Neural cell (in vitro differentiated cells): ENCODE data around the gene TUG1. TPM values are rescaled to one million over a fixed set of nuclear protein-coding genes. Genes with fewer than 3 reads are reported as not detected.

Experiments
- H2AFZ ChIP-seq: fragments of 200-600, 300-800 bp; sonication (generic), shearing (Covaris generic); 2 replicates; pipeline ENCODE4 v1.6.0; 2014; ENCODE audit warnings: low read depth, mild to moderate bottlenecking, antibody characterized with exemption, low read length, moderate library complexity
- H3F3A ChIP-seq: fragments of 200-600 bp; shearing (Covaris generic); 2 replicates; pipeline ENCODE4 v1.6.1; 2016; ENCODE audit warnings: mild to moderate bottlenecking, moderate library complexity, mixed read lengths, antibody characterized with exemption, low read length; ENCODE audit not compliant: insufficient read depth, poor library complexity, severe bottlenecking
- H3K27ac ChIP-seq: fragments of 200-600, 300-800 bp; sonication (generic), shearing (Covaris generic); 2 replicates; pipeline ENCODE4 v1.5.1; 2014; ENCODE audit warnings: mild to moderate bottlenecking, low read length, moderate library complexity
- H3K27me3 ChIP-seq: fragments of 300-800, 200-600 bp; sonication (generic), shearing (Covaris generic); 2 replicates; pipeline ENCODE4 v1.6.0; 2014; ENCODE audit warnings: mild to moderate bottlenecking, low read depth, low read length, moderate library complexity; ENCODE audit not compliant: insufficient read depth
- H3K36me3 ChIP-seq: fragments of 300-800, 200-600 bp; sonication (generic), shearing (Covaris generic); 2 replicates; pipeline ENCODE4 v1.5.1; 2014; ENCODE audit warnings: mild to moderate bottlenecking, antibody characterized with exemption, low read length, moderate library complexity; ENCODE audit not compliant: insufficient read depth
- H3K4me2 ChIP-seq: fragments of 300-800, 200-600 bp; sonication (generic), shearing (Covaris generic); 2 replicates; pipeline ENCODE4 v1.6.0; 2014; ENCODE audit warnings: mild to moderate bottlenecking, low read length
- H3K4me3 ChIP-seq: fragments of 300-800, 200-600 bp; sonication (generic), shearing (Covaris generic); 2 replicates; pipeline ENCODE4 v1.5.1; 2014; ENCODE audit warnings: mild to moderate bottlenecking, low read length, moderate library complexity
- H3K79me2 ChIP-seq: fragments of 200-600 bp; shearing (Covaris generic); replicated peaks from 2 replicates; pipeline ENCODE4 v1.6.0; 2014; ENCODE audit warnings: mild to moderate bottlenecking, low read length, moderate library complexity; ENCODE audit not compliant: insufficient read depth
- H3K9ac ChIP-seq: fragments of 300-800, 200-600 bp; sonication (generic), shearing (Covaris generic); 2 replicates; pipeline ENCODE4 v1.6.1; 2016; ENCODE audit warnings: mild to moderate bottlenecking, low read length, mixed read lengths
- H3K9me2 ChIP-seq: fragments of 200-600 bp; shearing (Covaris generic); 2 replicates; pipeline ENCODE4 v1.6.1; 2016; ENCODE audit warnings: mild to moderate bottlenecking, low read length, mixed read lengths; ENCODE audit not compliant: insufficient read depth
- H3K9me3 ChIP-seq: fragments of 200-600, 300-800 bp; sonication (generic), shearing (Covaris generic); 2 replicates; pipeline ENCODE4 v1.6.1; 2016; ENCODE audit warnings: mild to moderate bottlenecking, mixed run types, low read length, moderate library complexity, mixed read lengths
- H4K20me1 ChIP-seq: fragments of 200-600 bp; shearing (Covaris generic); 2 replicates; pipeline ENCODE4 v1.6.1; 2016; ENCODE audit warnings: mild to moderate bottlenecking, mixed run types; ENCODE audit not compliant: insufficient read depth
- CTCF ChIP-seq: fragments of 450-650 bp; IDR thresholded peaks from 2 replicates; pipeline ENCODE4 v1.5.1; 2014; ENCODE audit warnings: antibody characterized with exemption, mild to moderate bottlenecking, moderate library complexity; ENCODE audit not compliant: poor library complexity, severe bottlenecking
- EP300 ChIP-seq: fragments of 450-650 bp; conservative IDR thresholded peaks from 2 replicates; pipeline ENCODE4 v1.6.1; 2014; ENCODE audit warnings: antibody characterized with exemption, mild to moderate bottlenecking, moderate library complexity; ENCODE audit not compliant: poor library complexity, severe bottlenecking
- EZH2 ChIP-seq: fragments of 200-600, 300-800 bp; shearing (Covaris generic), sonication (generic); IDR thresholded peaks from 2 replicates; pipeline ENCODE4 v1.6.1; 2014; ENCODE audit warnings: antibody characterized with exemption, low read length, borderline replicate concordance, mild to moderate bottlenecking; ENCODE audit not compliant: insufficient read depth, poor library complexity, severe bottlenecking
- POLR2AphosphoS5 ChIP-seq: IDR thresholded peaks from 2 replicates; pipeline ENCODE4 v1.6.1; 2012
- RAD21 ChIP-seq: fragments of 450-650 bp; conservative IDR thresholded peaks from 2 replicates; pipeline ENCODE4 v1.6.1; 2014; ENCODE audit warnings: antibody characterized with exemption, mild to moderate bottlenecking, moderate library complexity
- SMC3 ChIP-seq: fragments of 450-650 bp; conservative IDR thresholded peaks from 2 replicates; pipeline ENCODE4 v1.6.1; 2014; ENCODE audit warnings: antibody characterized with exemption, mild to moderate bottlenecking, moderate library complexity; ENCODE audit not compliant: poor library complexity
- TAF1 ChIP-seq: IDR thresholded peaks from 2 replicates; pipeline ENCODE4 v1.6.1; 2012; ENCODE audit warnings: low read depth
- polyA plus RNA-seq: library from polyadenylated mRNA; depleted of rRNA; stranded (reverse); fragments of >200 nt; gene quantifications from 2 replicates; pipeline ENCODE4 v1.2.3, GENCODE V29; 2014
- TF ChIP-seq, protein P1 (sequence below): IDR thresholded peaks from 2 replicates; pipeline ENCODE4 v1.6.1; 2012; ENCODE audit warnings: borderline replicate concordance

TUG1 gene
- polyA plus RNA-seq, 1 donor from 2014 or later, result 73.5 TPM

DNA sequence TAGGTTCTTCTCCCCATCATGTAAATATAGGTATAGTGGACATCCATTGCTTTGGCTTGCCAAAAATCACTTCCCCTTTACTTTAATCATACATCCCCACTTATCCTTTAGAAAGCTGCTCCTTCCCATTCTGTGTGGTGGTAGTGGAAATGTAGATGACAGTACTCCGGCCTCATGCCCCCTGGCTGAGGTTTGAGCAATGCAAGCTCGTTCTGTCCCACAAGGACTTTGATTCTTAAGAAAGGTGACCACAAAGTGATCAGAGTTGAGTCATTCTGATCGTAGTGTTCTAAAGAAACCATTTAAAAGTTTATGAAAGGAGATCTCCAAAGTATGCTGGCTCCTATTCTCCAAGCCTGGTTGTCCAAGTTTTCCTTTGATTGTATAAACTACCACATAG is 10.9 kb downstream of the TUG1 start:
- Histone ChIP-seq H3K27ac (no peak overlapping the region), H3K9me3 (peaks cover 28% of the 10 kb centered on the region), H3K4me3 (no peak overlapping the region), H3K9ac (no peak overlapping the region), H2AFZ (no peak overlapping the region), H3K79me2 (peaks cover 14% of the 10 kb centered on the region), H3K9me2 (no peaks in the 10 kb centered on the region), H4K20me1 (no peaks in the 10 kb centered on the region), H3K36me3 (peaks cover 24% of the 10 kb centered on the region), H3K4me2 (no peak overlapping the region), H3F3A (no peaks in the 10 kb centered on the region), H3K27me3 (no peaks in the 10 kb centered on the region)
- TF ChIP-seq CTCF (no peak), RAD21 (no peak), SMC3 (no peak), POLR2AphosphoS5 (no peak), EP300 (no peak)

DNA sequence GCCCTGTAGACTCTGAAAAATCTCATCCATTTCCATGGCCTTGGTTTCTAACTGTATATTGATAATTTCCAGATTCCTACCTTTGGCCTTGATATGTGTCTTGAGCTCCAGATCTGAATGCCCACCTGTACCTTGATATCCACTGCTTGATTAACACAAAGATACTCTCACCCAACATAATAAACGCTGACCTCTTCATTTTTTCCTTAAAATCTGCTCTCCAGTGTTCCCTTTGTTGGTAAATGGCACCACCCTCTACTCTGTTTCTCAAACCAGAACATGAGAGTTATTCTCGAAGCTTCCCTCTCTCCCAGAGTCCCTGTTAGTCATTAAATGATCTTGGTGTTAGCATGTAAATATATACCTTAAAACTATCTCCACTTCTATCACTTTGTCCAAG is 13.4 kb downstream of the TUG1 start:
- no peak overlapping the region for H3K4me3 ChIP-seq
- H3K27ac ChIP-seq, result no peak overlapping the region
- H3K4me2 ChIP-seq, result no peak overlapping the region
- TF ChIP-seq EP300, result no peak
- TF ChIP-seq TAF1, result no peak
- TF ChIP-seq POLR2AphosphoS5, result no peak
- no peak for TF ChIP-seq CTCF
- TF ChIP-seq, protein P1, sequence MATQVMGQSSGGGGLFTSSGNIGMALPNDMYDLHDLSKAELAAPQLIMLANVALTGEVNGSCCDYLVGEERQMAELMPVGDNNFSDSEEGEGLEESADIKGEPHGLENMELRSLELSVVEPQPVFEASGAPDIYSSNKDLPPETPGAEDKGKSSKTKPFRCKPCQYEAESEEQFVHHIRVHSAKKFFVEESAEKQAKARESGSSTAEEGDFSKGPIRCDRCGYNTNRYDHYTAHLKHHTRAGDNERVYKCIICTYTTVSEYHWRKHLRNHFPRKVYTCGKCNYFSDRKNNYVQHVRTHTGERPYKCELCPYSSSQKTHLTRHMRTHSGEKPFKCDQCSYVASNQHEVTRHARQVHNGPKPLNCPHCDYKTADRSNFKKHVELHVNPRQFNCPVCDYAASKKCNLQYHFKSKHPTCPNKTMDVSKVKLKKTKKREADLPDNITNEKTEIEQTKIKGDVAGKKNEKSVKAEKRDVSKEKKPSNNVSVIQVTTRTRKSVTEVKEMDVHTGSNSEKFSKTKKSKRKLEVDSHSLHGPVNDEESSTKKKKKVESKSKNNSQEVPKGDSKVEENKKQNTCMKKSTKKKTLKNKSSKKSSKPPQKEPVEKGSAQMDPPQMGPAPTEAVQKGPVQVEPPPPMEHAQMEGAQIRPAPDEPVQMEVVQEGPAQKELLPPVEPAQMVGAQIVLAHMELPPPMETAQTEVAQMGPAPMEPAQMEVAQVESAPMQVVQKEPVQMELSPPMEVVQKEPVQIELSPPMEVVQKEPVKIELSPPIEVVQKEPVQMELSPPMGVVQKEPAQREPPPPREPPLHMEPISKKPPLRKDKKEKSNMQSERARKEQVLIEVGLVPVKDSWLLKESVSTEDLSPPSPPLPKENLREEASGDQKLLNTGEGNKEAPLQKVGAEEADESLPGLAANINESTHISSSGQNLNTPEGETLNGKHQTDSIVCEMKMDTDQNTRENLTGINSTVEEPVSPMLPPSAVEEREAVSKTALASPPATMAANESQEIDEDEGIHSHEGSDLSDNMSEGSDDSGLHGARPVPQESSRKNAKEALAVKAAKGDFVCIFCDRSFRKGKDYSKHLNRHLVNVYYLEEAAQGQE, result no peak
- no peak for TF ChIP-seq SMC3
- no peak for TF ChIP-seq EZH2
- H3K9ac ChIP-seq, result no peak overlapping the region
- H3K9me3 ChIP-seq, result peaks cover 6% of the 10 kb centered on the region
- no peaks in the 10 kb centered on the region for H3K9me2 ChIP-seq
- no peaks in the 10 kb centered on the region for H3K27me3 ChIP-seq
- H3K79me2 ChIP-seq, result peaks cover 6% of the 10 kb centered on the region
- no peak overlapping the region for H2AFZ ChIP-seq
- no peaks in the 10 kb centered on the region for H3F3A ChIP-seq
- H4K20me1 ChIP-seq, result no peaks in the 10 kb centered on the region
- H3K36me3 ChIP-seq, result peaks cover 6% of the 10 kb centered on the region
